ENCODE results near the gene SPTBN4. TPM values are rescaled to one million over a fixed set of nuclear protein-coding genes. Genes with fewer than 3 reads are reported as not detected.
"Not testable (repeated sequence)": the region's sequence is repeated elsewhere in the genome, so short reads cannot be mapped to it uniquely, and the experiment has no call there.

SPTBN4 gene
- total and polyA plus RNA-seq, 10 donors = 0.30 to 2.3 (median 0.66) TPM

GRCh38 chr19:40474737-40475136, 7.9 kb downstream of the SPTBN4 start:
- Histone ChIP-seq H3K4me1 (no peaks in the 10 kb centered on the region), H3K27me3 (replicated peaks in 1 of 7) (no peaks in the 10 kb centered on the region), H3K36me3 (no peaks in the 10 kb centered on the region), H3K27ac (no peak overlapping the region), H3K9me3 (no peaks in the 10 kb centered on the region), H3K4me3 (no peak overlapping the region)
- intact Hi-C loops (cut with DNase I; ENCODE audit: low total_unique reads) = no loop called here
- WGBS, 5 donors = 81 to 91% (median 89%) methylated on average over 4 of the region's 4 CpGs
- no peak for TF ChIP-seq POLR2AphosphoS5 (IDR thresholded peaks at IDR 0.05)
- TF ChIP-seq POLR2A (IDR thresholded peaks at IDR 0.05) = no peak
- no peak for TF ChIP-seq CTCF (IDR thresholded peaks at IDR 0.05 in 8 of 11, conservative IDR thresholded peaks at IDR 0.05 in 3 of 11)
- no peak for DNase-seq

- H3K9me3 ChIP-seq; H3K27ac ChIP-seq; DNase-seq; H3K4me3 ChIP-seq; intact Hi-C loops (cut with DNase I; ENCODE audit: low total_unique reads); H3K27me3 ChIP-seq (replicated peaks in 1 of 7); H3K36me3 ChIP-seq; H3K4me1 ChIP-seq: not testable (repeated sequence)
- 85 to 94% (median 94%) methylated on average over 15 of the region's 15 CpGs for WGBS, 5 donors
These were observed 9.3 kb downstream of the SPTBN4 start for GRCh38 chr19:40475878-40476644.

- intact Hi-C loops (cut with DNase I; ENCODE audit: low total_unique reads) = no loop called here
- no peaks in the 10 kb centered on the region for H3K9me3 ChIP-seq
- no peaks in the 10 kb centered on the region for H3K36me3 ChIP-seq
- no peak overlapping the region for H3K4me3 ChIP-seq
- H3K4me1 ChIP-seq = peaks cover 0 to 6% (median 2%) of the 10 kb centered on the region in 6 donors
- whole genome bisulfite sequencing, 5 donors = 88 to 96% (median 95%) methylated on average over 3 of the region's 3 CpGs
- no peak overlapping the region for H3K27ac ChIP-seq
- peaks cover 0 to 73% (median 10%) of the 10 kb centered on the region in 7 donors for H3K27me3 ChIP-seq (replicated peaks in 1 of 7)
- TF ChIP-seq POLR2AphosphoS5 (IDR thresholded peaks at IDR 0.05) (no peak), CTCF (IDR thresholded peaks at IDR 0.05 in 8 of 11, conservative IDR thresholded peaks at IDR 0.05 in 3 of 11) (no peak), POLR2A (IDR thresholded peaks at IDR 0.05) (no peak)
- DNase-seq = no peak
These were observed 19.2 kb downstream of the SPTBN4 start for GRCh38 chr19:40486017-40486416.

GRCh38 chr19:40489882-40490230, 23.1 kb downstream of the SPTBN4 start:
- H3K4me3 ChIP-seq = no peak overlapping the region
- no peaks in the 10 kb centered on the region for H3K9me3 ChIP-seq
- H3K36me3 ChIP-seq = no peaks in the 10 kb centered on the region
- peaks cover 0 to 58% (median 10%) of the 10 kb centered on the region in 7 donors for H3K27me3 ChIP-seq (replicated peaks in 1 of 7)
- 60 to 77% (median 68%) methylated on average over 25 of the region's 25 CpGs for WGBS, 5 donors
- H3K27ac ChIP-seq = no peak overlapping the region
- H3K4me1 ChIP-seq = peaks cover 0 to 6% (median 2%) of the 10 kb centered on the region in 6 donors
- no peak for DNase-seq
- TF ChIP-seq POLR2AphosphoS5 (IDR thresholded peaks at IDR 0.05) (no peak), CTCF (IDR thresholded peaks at IDR 0.05 in 8 of 11, conservative IDR thresholded peaks at IDR 0.05 in 3 of 11) (no peak), POLR2A (IDR thresholded peaks at IDR 0.05) (no peak)
- intact Hi-C loops (cut with DNase I; ENCODE audit: low total_unique reads) = no loop called here
